GM18868 (cell line): ENCODE results near the gene SAXO2.
"Not testable (repeated sequence)": the region's sequence is repeated elsewhere in the genome, so short reads cannot be mapped to it uniquely, and the experiment has no call there.

ENCODE experiments used
- ATAC-seq: cut with Tn5 transposase; IDR thresholded peaks from one replicate; pipeline ENCODE4 v1.9.1; 2021; ENCODE audit warnings: mild to moderate bottlenecking, moderate library complexity; ENCODE audit not compliant: unreplicated experiment

SAXO2 gene

GRCh38 chr15:82284381-82284780, 21.8 kb downstream of the SAXO2 start:
- not testable (repeated sequence) for ATAC-seq

GRCh38 chr15:82286475-82286874, 23.9 kb downstream of the SAXO2 start:
- peak; percentile 90 for ATAC-seq

GRCh38 chr15:82288202-82288601, 25.6 kb downstream of the SAXO2 start:
- ATAC-seq = not testable (repeated sequence)

- no peak for ATAC-seq
Observed at GRCh38 chr15:82292271-82292670, 29.7 kb downstream of the SAXO2 start.

GRCh38 chr15:82294061-82294690, 31.6 kb downstream of the SAXO2 start:
- no peak for ATAC-seq

- no peak for ATAC-seq
Observed at GRCh38 chr15:82297546-82297945, 34.9 kb downstream of the SAXO2 start.

GRCh38 chr15:82298032-82298431, 35.4 kb downstream of the SAXO2 start:
- no peak for ATAC-seq

- no peak for ATAC-seq
Observed at GRCh38 chr15:82298520-82298919, 35.9 kb downstream of the SAXO2 start.

GRCh38 chr15:82299511-82299914, 36.9 kb downstream of the SAXO2 start:
- not testable (repeated sequence) for ATAC-seq

GRCh38 chr15:82300326-82300725, 37.7 kb downstream of the SAXO2 start:
- not testable (repeated sequence) for ATAC-seq

- no peak for ATAC-seq
Observed at GRCh38 chr15:82300883-82301282, 38.3 kb downstream of the SAXO2 start.

- no peak for ATAC-seq
Observed at GRCh38 chr15:82301296-82302016, 38.8 kb downstream of the SAXO2 start.

GRCh38 chr15:82303956-82304777, 41.5 kb downstream of the SAXO2 start:
- ATAC-seq = no peak

GRCh38 chr15:82304778-82305090, 42.1 kb downstream of the SAXO2 start:
- no peak for ATAC-seq

GRCh38 chr15:82305621-82306048, 43.0 kb downstream of the SAXO2 start:
- ATAC-seq = no peak

GRCh38 chr15:82306791-82307713, 44.4 kb downstream of the SAXO2 start:
- no peak for ATAC-seq

- ATAC-seq = no peak
Observed at GRCh38 chr15:82307714-82308081, 45.1 kb downstream of the SAXO2 start.

- no peak for ATAC-seq
Observed at GRCh38 chr15:82309802-82310201, 47.2 kb downstream of the SAXO2 start.

- ATAC-seq = not testable (repeated sequence)
Observed at GRCh38 chr15:82311321-82311720, 48.7 kb downstream of the SAXO2 start.

GRCh38 chr15:82312586-82313349, 50.1 kb downstream of the SAXO2 start:
- ATAC-seq = no peak
